ENCODE measurements around the gene CBR1. TPM values are rescaled to one million over a fixed set of nuclear protein-coding genes. Genes with fewer than 3 reads are reported as not detected.
A peak's percentile ranks its signal among the peaks of the same experiment; 100 is the strongest.

CBR1 gene
- total and polyA plus RNA-seq, 9 of the 15 experiments (the other 6 are each of a cell fraction or from before 2014, with no cell fraction given): 2.5 to 33.8 (median 15.1) TPM

GRCh38 chr21:36060159-36060921 is 9.5 kb upstream of the CBR1 start, which contains the start of gene SETD4 (continued):
- TF ChIP-seq, protein P1, sequence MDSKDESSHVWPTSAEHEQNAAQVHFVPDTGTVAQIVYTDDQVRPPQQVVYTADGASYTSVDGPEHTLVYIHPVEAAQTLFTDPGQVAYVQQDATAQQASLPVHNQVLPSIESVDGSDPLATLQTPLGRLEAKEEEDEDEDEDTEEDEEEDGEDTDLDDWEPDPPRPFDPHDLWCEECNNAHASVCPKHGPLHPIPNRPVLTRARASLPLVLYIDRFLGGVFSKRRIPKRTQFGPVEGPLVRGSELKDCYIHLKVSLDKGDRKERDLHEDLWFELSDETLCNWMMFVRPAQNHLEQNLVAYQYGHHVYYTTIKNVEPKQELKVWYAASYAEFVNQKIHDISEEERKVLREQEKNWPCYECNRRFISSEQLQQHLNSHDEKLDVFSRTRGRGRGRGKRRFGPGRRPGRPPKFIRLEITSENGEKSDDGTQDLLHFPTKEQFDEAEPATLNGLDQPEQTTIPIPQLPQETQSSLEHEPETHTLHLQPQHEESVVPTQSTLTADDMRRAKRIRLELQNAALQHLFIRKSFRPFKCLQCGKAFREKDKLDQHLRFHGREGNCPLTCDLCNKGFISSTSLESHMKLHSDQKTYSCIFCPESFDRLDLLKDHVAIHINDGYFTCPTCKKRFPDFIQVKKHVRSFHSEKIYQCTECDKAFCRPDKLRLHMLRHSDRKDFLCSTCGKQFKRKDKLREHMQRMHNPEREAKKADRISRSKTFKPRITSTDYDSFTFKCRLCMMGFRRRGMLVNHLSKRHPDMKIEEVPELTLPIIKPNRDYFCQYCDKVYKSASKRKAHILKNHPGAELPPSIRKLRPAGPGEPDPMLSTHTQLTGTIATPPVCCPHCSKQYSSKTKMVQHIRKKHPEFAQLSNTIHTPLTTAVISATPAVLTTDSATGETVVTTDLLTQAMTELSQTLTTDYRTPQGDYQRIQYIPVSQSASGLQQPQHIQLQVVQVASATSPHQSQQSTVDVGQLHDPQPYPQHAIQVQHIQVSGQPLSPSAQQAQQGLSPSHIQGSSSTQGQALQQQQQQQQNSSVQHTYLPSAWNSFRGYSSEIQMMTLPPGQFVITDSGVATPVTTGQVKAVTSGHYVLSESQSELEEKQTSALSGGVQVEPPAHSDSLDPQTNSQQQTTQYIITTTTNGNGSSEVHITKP (IDR thresholded peaks at IDR 0.05; ENCODE audit: partially characterized antibody): peak; percentile 72
- TF ChIP-seq POLR2A (conservative IDR thresholded peaks at IDR 0.05) (peak; percentile 94), L3MBTL2 (IDR thresholded peaks at IDR 0.05) (peak; percentile 79), ASH1L (IDR thresholded peaks at IDR 0.05; ENCODE audit: borderline replicate concordance, low read depth, partially characterized antibody) (peak; percentile 62), HNRNPLL (IDR thresholded peaks at IDR 0.05; ENCODE audit: low read depth, low read length, poor library complexity, severe bottlenecking) (peak; percentile 87), MCM2 (IDR thresholded peaks at IDR 0.05; ENCODE audit: low read depth) (no peak), MTA2 (IDR thresholded peaks at IDR 0.05; ENCODE audit: low read depth) (peak; percentile 26; the same call in 1 of the 2 replicates), ZBTB49 (CRISPR knock-in tag; IDR thresholded peaks at IDR 0.05; ENCODE audit: borderline replicate concordance) (no peak), ZNF589 (CRISPR knock-in tag; IDR thresholded peaks at IDR 0.05; ENCODE audit: low read depth) (no peak), ZNF408 (CRISPR knock-in tag; IDR thresholded peaks at IDR 0.05; ENCODE audit: low read depth) (no peak), ZNF431 (CRISPR knock-in tag; IDR thresholded peaks at IDR 0.05) (peak; percentile 73; the same call in 1 of the 2 replicates), CLOCK (CRISPR knock-in tag; IDR thresholded peaks at IDR 0.05; ENCODE audit: borderline replicate concordance) (no peak; the same call in 1 of the 2 replicates), CXXC5 (CRISPR knock-in tag; IDR thresholded peaks at IDR 0.05) (peak; percentile 89), ZBTB17 (CRISPR knock-in tag; IDR thresholded peaks at IDR 0.05) (peak; percentile 91), MBD2 (IDR thresholded peaks at IDR 0.05; ENCODE audit: borderline replicate concordance, low read depth) (no peak), SMAD4 (CRISPR knock-in tag; conservative IDR thresholded peaks at IDR 0.05) (peak; percentile 59)
- TF ChIP-seq, protein P2, sequence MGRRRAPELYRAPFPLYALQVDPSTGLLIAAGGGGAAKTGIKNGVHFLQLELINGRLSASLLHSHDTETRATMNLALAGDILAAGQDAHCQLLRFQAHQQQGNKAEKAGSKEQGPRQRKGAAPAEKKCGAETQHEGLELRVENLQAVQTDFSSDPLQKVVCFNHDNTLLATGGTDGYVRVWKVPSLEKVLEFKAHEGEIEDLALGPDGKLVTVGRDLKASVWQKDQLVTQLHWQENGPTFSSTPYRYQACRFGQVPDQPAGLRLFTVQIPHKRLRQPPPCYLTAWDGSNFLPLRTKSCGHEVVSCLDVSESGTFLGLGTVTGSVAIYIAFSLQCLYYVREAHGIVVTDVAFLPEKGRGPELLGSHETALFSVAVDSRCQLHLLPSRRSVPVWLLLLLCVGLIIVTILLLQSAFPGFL (CRISPR knock-in tag; IDR thresholded peaks at IDR 0.05): peak; percentile 29; the same call in 1 of the 2 replicates

All from K562 (cell line).